Neutrophil (primary cell): ENCODE measurements around the gene GNG12.

Experiments used
- H3K27ac ChIP-seq: fragments of 200-600 bp; sonication (generic); 2 replicates; pipeline ENCODE4 v1.5.1; 2016; ENCODE audit warnings: mild to moderate bottlenecking, moderate library complexity
- H3K27me3 ChIP-seq: fragments of 200-600 bp; sonication (generic); 2 replicates; pipeline ENCODE4 v1.6.0; 2016; ENCODE audit warnings: mild to moderate bottlenecking
- H3K36me3 ChIP-seq: fragments of 200-600 bp; sonication (generic); 2 replicates; pipeline ENCODE4 v1.5.1; 2017
- H3K4me1 ChIP-seq, 2 experiments: fragments of 200-600 bp in 1 of 2; sonication (generic) in 1 of 2; 1 replicate in 1 of 2; 2 replicates in 1 of 2; pipeline versions ENCODE4 v1.5.1 to v1.6.1; 2013 to 2016; ENCODE audit warnings: low read depth in 1 of 2, low read length in 1 of 2, mild to moderate bottlenecking in 1 of 2, moderate library complexity in 1 of 2; ENCODE audit not compliant: control insufficient read depth in 1 of 2, insufficient read depth in 1 of 2
- H3K4me3 ChIP-seq, 2 experiments: fragments of 200-600 bp in 1 of 2; sonication (generic) in 1 of 2; 1 replicate in 1 of 2; 2 replicates in 1 of 2; pipeline ENCODE4 v1.5.1; 2013 to 2016; ENCODE audit warnings: low read depth in 1 of 2, low read length in 1 of 2, mild to moderate bottlenecking in 1 of 2, moderate library complexity in 1 of 2
- H3K9me3 ChIP-seq: fragments of 200-600 bp; sonication (generic); 2 replicates; pipeline ENCODE4 v1.5.1; 2016
- TF ChIP-seq, protein P1 (sequence below): fragments of 200-600 bp; sonication (generic); IDR thresholded peaks from 2 replicates; pipeline ENCODE4 v1.5.1; 2016; ENCODE audit warnings: antibody characterized with exemption

Gene GNG12

DNA sequence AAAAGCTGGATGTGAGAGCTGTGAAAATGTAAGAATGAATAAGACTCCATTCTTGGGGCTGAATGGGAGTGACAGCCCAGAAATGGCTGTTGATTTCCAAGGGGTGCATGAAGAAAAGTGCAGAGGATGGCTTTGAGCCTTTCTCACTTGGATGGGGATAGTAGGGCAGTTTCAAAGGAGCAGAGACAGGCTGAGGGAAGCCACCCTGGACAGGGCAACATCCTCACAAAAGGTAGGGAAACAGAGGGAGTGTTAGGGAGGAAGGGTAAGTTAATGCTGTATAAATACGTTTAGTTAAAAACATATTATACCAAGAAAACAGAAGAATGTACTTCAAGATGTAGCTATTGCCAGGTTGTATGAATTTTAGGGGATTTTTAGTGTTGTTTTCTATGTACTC, 110.1 kb downstream of the GNG12 start:
- Histone ChIP-seq H3K27ac (no peak overlapping the region), H3K4me1 (no peaks in the 10 kb centered on the region), H3K27me3 (no peaks in the 10 kb centered on the region), H3K36me3 (no peaks in the 10 kb centered on the region), H3K9me3 (no peaks in the 10 kb centered on the region), H3K4me3 (no peak overlapping the region)
- TF ChIP-seq, protein P1, sequence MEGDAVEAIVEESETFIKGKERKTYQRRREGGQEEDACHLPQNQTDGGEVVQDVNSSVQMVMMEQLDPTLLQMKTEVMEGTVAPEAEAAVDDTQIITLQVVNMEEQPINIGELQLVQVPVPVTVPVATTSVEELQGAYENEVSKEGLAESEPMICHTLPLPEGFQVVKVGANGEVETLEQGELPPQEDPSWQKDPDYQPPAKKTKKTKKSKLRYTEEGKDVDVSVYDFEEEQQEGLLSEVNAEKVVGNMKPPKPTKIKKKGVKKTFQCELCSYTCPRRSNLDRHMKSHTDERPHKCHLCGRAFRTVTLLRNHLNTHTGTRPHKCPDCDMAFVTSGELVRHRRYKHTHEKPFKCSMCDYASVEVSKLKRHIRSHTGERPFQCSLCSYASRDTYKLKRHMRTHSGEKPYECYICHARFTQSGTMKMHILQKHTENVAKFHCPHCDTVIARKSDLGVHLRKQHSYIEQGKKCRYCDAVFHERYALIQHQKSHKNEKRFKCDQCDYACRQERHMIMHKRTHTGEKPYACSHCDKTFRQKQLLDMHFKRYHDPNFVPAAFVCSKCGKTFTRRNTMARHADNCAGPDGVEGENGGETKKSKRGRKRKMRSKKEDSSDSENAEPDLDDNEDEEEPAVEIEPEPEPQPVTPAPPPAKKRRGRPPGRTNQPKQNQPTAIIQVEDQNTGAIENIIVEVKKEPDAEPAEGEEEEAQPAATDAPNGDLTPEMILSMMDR, result no peak

DNA sequence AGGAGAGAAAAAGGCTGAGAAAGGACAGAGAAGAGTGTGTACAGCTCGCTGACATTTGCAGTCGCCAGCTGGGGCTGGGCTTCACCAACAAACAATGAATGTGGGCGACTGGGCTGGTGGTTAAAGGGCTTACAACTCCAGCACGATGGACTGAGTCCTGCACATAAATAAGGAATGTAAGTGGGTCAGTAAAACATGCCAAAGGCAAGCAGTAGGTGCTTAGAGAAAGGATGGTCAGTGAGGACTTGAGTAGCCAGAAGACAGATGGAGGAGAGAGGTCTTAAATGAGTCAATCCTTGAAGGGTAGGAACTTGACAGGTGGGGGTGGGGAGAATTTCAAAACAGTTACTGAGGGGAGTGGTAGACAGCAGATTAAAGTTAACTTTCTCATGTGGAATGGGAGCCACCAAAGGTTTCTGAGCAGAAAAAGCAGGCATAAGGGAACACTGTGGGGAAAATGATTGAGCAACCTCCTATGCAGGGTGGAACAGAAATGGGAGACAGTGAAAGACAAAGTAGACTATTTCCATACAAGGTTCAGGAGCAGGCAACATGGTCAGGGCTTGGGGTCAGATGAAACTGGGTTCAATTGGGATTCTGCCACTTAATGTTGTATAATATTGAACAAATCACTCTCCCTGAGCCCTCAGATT, 110.8 kb downstream of the GNG12 start:
- no peaks in the 10 kb centered on the region for H3K27me3 ChIP-seq
- H3K27ac ChIP-seq, result no peak overlapping the region
- no peak overlapping the region for H3K4me3 ChIP-seq
- TF ChIP-seq, protein P1, result no peak
- H3K9me3 ChIP-seq, result no peaks in the 10 kb centered on the region
- no peaks in the 10 kb centered on the region for H3K4me1 ChIP-seq
- no peaks in the 10 kb centered on the region for H3K36me3 ChIP-seq

DNA sequence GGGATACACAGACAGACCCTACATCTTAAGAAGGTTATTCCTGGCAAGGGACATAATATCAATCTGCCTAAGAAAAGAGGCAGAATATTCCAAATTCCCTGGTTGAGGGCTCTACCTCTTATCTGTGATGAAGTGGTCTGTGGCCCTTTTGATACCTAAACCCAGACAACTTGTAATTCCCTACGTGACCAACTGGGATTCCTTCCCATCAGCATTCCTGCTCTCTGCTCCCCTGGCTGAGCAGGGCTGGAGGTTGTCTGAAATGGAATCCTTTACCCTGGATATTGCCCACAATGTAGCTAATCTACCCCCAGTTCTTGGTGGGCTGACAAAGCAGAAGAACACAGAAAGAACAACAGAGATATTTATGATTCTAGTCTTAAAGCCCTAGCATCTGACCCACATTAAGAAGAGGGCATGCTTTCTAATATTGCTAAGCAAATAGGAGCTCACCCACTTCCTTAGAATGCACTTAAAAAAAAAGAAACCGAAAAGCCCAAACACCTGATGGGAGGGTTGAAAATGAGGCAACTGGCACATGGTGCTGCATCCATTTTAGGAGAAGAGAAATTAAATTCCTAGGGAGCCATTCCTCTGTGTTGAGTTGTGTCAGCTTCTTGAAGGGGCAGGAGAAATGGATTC, 111.5 kb downstream of the GNG12 start:
- Histone ChIP-seq H3K36me3 (no peaks in the 10 kb centered on the region), H3K4me3 (no peak overlapping the region), H3K4me1 (no peaks in the 10 kb centered on the region), H3K27me3 (no peaks in the 10 kb centered on the region), H3K9me3 (no peaks in the 10 kb centered on the region), H3K27ac (no peak overlapping the region)
- TF ChIP-seq, protein P1, result no peak

DNA sequence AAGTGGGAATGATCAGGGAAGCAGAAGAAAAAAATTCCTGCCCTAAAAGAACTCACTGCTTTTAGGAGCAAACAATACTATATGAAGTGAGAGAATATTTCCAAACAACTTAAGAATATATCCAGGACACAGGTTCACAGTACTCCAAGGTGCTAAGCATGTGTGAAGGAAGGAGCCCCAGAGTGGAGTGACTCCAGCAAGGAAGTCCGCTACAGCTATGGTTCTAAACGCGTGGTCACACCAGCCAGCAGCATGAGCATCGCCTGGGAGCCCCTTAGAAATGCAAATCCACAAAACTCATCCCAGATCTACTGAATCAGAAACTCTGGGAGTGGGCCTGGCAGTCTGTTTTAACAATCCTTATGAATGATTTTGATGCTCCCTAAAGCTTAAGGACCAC, 112.2 kb downstream of the GNG12 start:
- Histone ChIP-seq H3K36me3 (no peaks in the 10 kb centered on the region), H3K4me1 (no peaks in the 10 kb centered on the region), H3K4me3 (no peak overlapping the region), H3K27ac (no peak overlapping the region), H3K27me3 (no peaks in the 10 kb centered on the region), H3K9me3 (no peaks in the 10 kb centered on the region)
- TF ChIP-seq, protein P1, result no peak

DNA sequence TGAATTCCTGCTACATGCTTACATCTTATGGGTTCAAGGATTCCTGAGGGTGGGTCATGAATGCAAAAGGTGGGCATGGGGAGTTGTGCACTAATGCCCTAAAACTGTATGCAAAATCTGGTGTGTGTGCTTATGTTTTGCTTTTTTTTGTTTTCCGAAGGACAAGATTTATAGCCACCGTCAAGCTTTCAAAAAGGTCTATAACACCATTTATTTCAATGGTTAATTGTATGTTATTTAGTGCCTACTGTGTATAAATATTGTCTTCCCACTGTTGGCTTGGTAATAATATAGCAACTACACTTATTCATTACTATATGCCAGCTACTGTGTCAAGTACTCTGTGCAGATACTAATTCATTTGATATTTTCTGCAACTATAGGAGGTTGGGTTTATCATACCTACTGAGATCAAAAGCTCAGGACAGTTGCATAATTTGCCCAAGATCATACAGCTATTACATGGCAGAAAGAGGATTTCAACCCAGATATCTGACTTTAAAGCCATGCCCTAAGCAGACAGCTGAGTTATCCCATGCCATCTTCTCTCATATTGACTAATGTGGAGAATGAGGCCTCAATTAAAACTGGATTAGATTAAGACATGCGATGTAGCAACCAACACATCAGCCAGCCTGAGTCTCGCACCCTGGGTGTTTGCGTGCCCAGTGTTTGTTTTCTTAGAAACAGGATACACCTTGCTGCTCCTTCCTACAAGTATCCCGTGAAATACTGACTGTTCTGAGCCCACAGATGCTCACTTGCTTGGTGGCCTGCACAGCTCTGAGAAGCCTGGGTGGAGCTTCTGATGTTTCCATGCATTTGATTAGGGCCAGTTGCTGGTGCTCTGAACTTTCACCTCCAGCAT, 113.7 kb downstream of the GNG12 start:
- no peaks in the 10 kb centered on the region for H3K4me1 ChIP-seq
- no peaks in the 10 kb centered on the region for H3K36me3 ChIP-seq
- H3K9me3 ChIP-seq, result no peaks in the 10 kb centered on the region
- TF ChIP-seq, protein P1, result no peak
- H3K27me3 ChIP-seq, result no peaks in the 10 kb centered on the region
- no peak overlapping the region for H3K4me3 ChIP-seq
- no peak overlapping the region for H3K27ac ChIP-seq
